Heart right ventricle (tissue), 16 donors: ENCODE results near the gene PTPRN. TPM values are rescaled to one million over a fixed set of nuclear protein-coding genes. Genes with fewer than 3 reads are reported as not detected.

Experiments used
- ATAC-seq, 8 donors: fragments of 200-7000 bp; cut with Tn5 transposase; one replicate each; pipeline ENCODE4 v1.9.1; 2020; ENCODE audit warnings: mild to moderate bottlenecking in 8 of 8, moderate library complexity in 8 of 8, moderate number of reproducible peaks in 1 of 8
- DNase-seq, 2 donors: peaks; one replicate each; pipeline ENCODE4 v3.0.0-alpha.2; 2020
- H3K27ac ChIP-seq, 10 donors: fragments of 200-600 bp; sonication (generic) in 2 of 10; one replicate each; pipeline versions ENCODE4 v1.5.0 to v1.8.0; 2020 to 2022; ENCODE audit warnings: mild to moderate bottlenecking in 3 of 10
- H3K27me3 ChIP-seq, 7 donors: fragments of 200-600 bp; one replicate each; pipeline ENCODE4 v1.8.0; 2021 to 2022; ENCODE audit warnings: mild to moderate bottlenecking in 2 of 7
- H3K36me3 ChIP-seq, 9 donors: fragments of 200-600 bp; sonication (generic) in 1 of 9; one replicate each; pipeline versions ENCODE4 v1.5.0 to v1.8.0; 2020 to 2022; ENCODE audit warnings: mild to moderate bottlenecking in 2 of 9
- H3K4me1 ChIP-seq, 9 donors: fragments of 200-600 bp; sonication (generic) in 1 of 9; one replicate each; pipeline versions ENCODE4 v1.5.0 to v1.8.0; 2020 to 2022; ENCODE audit warnings: mild to moderate bottlenecking in 4 of 9
- H3K4me3 ChIP-seq, 10 donors: fragments of 200-600 bp; sonication (generic) in 2 of 10; one replicate each; pipeline versions ENCODE4 v1.5.0 to v1.8.0; 2020 to 2022; ENCODE audit warnings: mild to moderate bottlenecking in 7 of 10, moderate library complexity in 2 of 10
- H3K9me3 ChIP-seq, 11 donors: fragments of 200-600 bp in 10 of 11; sonication (generic) in 2 of 11; one replicate each; pipeline versions ENCODE4 v1.5.0 to v1.8.0; 2013 to 2022; ENCODE audit warnings: mild to moderate bottlenecking in 2 of 11, control low read depth in 1 of 11, moderate library complexity in 1 of 11
- WGBS, 2 donors: extraction: QIAGEN DNeasy Blood & Tissue Kit; methylation state at CpG; one replicate each; pipeline ENCODE4 v1.1.7; 2013; ENCODE audit warnings: inconsistent platforms in 1 of 2; 5-methylcytosine and 5-hydroxymethylcytosine counted together
- intact Hi-C, 10 donors: fragments of 100-400 bp; cut with DNase I; formaldehyde crosslinking; loops; one replicate each; pipeline versions ENCODE4 v1.11.1 to v1.14.2; 2022
- polyA plus RNA-seq, 2 donors: library from polyadenylated mRNA; stranded (reverse); fragments of 200-250 nt; gene quantifications; one replicate each; pipeline ENCODE4 v1.2.3, GENCODE V29; 2013
- total RNA-seq, 10 donors: library from RNA; stranded (reverse); fragmentation: NEBNext Ultra II Directional in 3 of 10; extraction: Animal tissue kit (Norgen Biotek cat#: 25700) in 3 of 10; gene quantifications; one replicate each; pipeline versions ENCODE4 v1.2.1 to v1.2.4, GENCODE V29; 2021 to 2023
- TF ChIP-seq, protein P1 (sequence below), 9 donors: fragments of 200-600 bp; sonication (generic) in 2 of 9; IDR thresholded peaks; one replicate each; pipeline versions ENCODE4 v1.5.0 to v1.8.0; 2021 to 2022; ENCODE audit warnings: antibody characterized with exemption in 9 of 9, mild to moderate bottlenecking in 5 of 9, moderate library complexity in 1 of 9
- donor health status: Arrhythmogenic right ventricular cardiomyopathy.
- donor health status: ischemic (EF 13 %, LVEDD 7.1; RV severe dilation, severe dysfunction).
- donor health status: healthy with polysubstance abuse.
- donor health status: DM: no; HTN: yes; CAD: no.
- donor health status: DM: no; HTN: no; CAD: no.
- donor health status: ischemic (EF 25% LVEDD 6.9; RV normal size, moderate dysfunction).
- donor health status: ischemic (EF 25% LVEDD 5.7; RV mildly dilated, moderate dysfunction).
- donor health status: healthy.
- donor health status: DM: yes; HTN: yes; CAD: no.
- donor health status: Ischemic cardiomyopathy.
- donor health status: ischemic (EF 35%, LVEDD 5.7; RV mildly dilated, moderate dysfunction).
- donor health status: nonischemic (EF 11% LVEDD 7.7; RV severe dilation, severe dysfunction).
- donor health status: DM: yes; HTN: yes; CAD: no.
- donor health status: PGD.
- donor health status: ischemic (EF 29% LVEDD 5.4; RV normal size, mild dysfunction).
- donor health status: nonischemic (EF 23%, LVEDD 6.1; RV moderate dilation, normal function).

The PTPRN gene
- total and polyA plus RNA-seq, 12 donors = 0.09 to 0.51 (median 0.31) TPM; not detected in 5

DNA sequence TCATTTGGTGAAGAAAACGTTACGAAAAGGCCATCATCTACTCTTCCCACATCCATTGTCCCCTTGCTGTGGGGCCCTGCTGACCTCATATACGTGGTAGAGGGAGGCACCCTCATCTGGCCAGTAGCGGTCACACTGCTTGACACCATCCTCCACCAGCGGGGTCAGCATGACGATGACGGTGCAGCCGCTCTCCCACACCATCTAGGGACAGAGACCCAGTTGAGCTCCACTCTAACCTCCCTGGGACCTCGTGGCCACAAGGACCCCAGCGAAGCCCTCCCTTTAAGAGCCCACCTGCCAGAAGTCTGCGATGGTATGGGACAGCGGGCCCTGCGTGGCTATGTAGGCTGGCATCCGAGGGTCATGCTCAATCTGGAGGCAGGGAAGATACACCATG, 13.1 kb downstream of the PTPRN start:
- no peak overlapping the region for H3K4me3 ChIP-seq
- H3K27ac ChIP-seq = no peak overlapping the region
- WGBS, 2 donors = 81 to 85% methylated on average over 14 of the region's 14 CpGs
- H3K27me3 ChIP-seq = peaks cover 0 to 28% (median 11%) of the 10 kb centered on the region in 7 donors
- TF ChIP-seq, protein P1, sequence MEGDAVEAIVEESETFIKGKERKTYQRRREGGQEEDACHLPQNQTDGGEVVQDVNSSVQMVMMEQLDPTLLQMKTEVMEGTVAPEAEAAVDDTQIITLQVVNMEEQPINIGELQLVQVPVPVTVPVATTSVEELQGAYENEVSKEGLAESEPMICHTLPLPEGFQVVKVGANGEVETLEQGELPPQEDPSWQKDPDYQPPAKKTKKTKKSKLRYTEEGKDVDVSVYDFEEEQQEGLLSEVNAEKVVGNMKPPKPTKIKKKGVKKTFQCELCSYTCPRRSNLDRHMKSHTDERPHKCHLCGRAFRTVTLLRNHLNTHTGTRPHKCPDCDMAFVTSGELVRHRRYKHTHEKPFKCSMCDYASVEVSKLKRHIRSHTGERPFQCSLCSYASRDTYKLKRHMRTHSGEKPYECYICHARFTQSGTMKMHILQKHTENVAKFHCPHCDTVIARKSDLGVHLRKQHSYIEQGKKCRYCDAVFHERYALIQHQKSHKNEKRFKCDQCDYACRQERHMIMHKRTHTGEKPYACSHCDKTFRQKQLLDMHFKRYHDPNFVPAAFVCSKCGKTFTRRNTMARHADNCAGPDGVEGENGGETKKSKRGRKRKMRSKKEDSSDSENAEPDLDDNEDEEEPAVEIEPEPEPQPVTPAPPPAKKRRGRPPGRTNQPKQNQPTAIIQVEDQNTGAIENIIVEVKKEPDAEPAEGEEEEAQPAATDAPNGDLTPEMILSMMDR (IDR thresholded peaks at IDR 0.05) = no peak
- H3K9me3 ChIP-seq = no peaks in the 10 kb centered on the region
- ATAC-seq (no peak), DNase-seq (no peak)
- H3K4me1 ChIP-seq = peaks cover 3 to 21% (median 12%) of the 10 kb centered on the region in 9 donors
- intact Hi-C loops = loop anchor here in 6 of 10 donors (2.0 to 10.0 kb wide), 5 partner anchors 69 to 241 kb away; partner anchors contain the start of genes ANKZF1 (in 2 of the 6) and ATG9A (in 2 of the 6)
- H3K36me3 ChIP-seq = no peaks in the 10 kb centered on the region

DNA sequence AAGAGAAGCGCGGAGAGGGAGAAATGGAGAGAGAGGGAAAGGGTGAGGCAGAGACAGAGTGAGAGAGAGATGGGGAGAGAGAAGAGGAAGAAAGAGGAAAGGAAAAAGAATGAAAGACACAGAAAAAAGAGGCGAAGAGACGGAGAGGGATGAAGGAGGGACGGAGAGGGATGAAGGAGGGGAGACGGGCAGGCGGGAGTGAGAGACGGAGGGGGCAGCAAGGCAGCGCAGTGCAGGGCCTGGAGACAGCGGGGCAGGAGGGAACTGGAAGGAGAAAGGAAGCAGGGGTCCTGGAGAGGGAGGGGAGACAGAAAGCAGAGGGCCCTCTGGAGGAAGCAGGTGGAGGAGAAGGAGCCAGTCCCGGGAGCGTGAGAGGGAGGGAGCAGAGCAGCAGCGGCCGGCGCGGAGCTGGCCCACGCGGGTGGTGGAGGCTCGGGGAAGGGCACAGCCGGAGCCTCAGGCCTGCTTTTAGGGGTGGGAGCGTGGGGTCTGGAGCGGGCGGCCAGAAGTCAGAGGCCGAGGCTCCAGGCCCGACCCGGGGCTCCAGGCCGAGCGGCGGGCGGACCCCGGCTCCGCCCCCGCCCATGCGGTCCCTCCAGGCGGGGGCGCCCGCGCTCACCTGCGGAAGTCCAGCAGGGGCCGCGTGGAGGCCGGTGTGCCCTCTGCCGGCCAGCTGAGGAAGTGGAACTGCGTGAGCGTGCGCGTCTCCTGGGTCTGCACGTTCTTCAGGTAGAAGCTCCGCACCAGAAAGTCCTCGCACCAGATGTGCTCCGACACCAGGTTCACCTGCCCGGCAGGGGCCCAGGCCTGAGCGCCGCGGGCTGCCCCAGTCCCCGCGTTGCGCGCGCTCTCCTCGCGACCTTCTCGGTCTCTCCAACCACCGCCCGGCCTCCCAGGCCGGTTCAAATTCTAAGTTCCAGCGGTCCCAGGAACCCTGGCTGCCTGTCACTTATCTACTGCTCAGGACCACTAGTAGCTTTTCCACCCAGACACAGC, 14.5 kb downstream of the PTPRN start:
- peaks cover 3 to 24% (median 12%) of the 10 kb centered on the region in 9 donors for H3K4me1 ChIP-seq
- WGBS, 2 donors = 6 to 8% methylated on average over 59 to 67 of the region's 67 CpGs
- intact Hi-C loops = loop anchor here (1.0 to 10.0 kb wide), 16 partner anchors 15 to 240 kb away; partner anchors contain the start of genes NHEJ1 (in 4 of the 10), CNPPD1 (in 3 of the 10), DNAJB2 (in 3 of the 10) and RETREG2 (in 3 of the 10)
- TF ChIP-seq, protein P1 (IDR thresholded peaks at IDR 0.05) = peak; percentile 99 to 100 (median 99)
- ATAC-seq (peak; percentile 86 to 92 (median 89)), DNase-seq (peak; percentile 81 to 90)
- peak overlapping the region; percentile 8 to 90 (median 82) for H3K27ac ChIP-seq
- no peaks in the 10 kb centered on the region for H3K36me3 ChIP-seq
- H3K4me3 ChIP-seq = peak overlapping the region; percentile 43 to 67 (median 62)
- peaks cover 0 to 13% (median 8%) of the 10 kb centered on the region in 7 donors for H3K27me3 ChIP-seq
- H3K9me3 ChIP-seq = no peaks in the 10 kb centered on the region

DNA sequence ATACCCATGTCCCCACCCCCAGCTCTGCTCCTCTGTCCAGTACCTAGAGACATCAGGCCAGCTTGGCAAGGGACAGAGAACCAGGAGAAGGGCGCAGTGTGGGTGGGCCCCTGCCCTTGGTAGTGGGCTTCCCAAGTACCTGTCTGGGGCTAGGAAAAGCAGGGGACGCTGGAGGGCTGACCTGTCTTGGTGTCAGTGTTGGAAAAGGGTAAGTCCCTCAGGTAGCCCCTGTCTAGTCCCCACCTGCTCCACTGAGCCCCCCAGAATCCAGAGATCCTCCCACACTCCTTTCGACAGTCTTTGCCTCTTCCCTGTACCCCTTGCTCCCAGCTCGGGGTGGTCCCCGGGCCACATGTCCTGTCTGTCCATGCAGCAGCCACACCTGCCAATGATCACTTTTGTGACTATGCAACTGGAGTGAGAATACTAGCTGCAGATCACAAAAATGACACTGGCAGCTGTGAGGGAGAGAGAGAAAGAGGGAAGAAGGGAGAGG, 15.4 kb downstream of the PTPRN start:
- TF ChIP-seq, protein P1 (IDR thresholded peaks at IDR 0.05) = no peak
- DNase-seq (no peak), ATAC-seq (no peak)
- H3K9me3 ChIP-seq = no peaks in the 10 kb centered on the region
- intact Hi-C loops = loop anchor here in 8 of 10 donors (1.0 to 10.0 kb wide), 12 partner anchors 14 to 239 kb away; partner anchors contain the start of genes CNPPD1 (in 3 of the 8), RETREG2 (in 3 of the 8), DNAJB2 (in 2 of the 8) and NHEJ1 (in 2 of the 8)
- WGBS, 2 donors = 84 to 92% methylated on average over 5 of the region's 5 CpGs
- peak overlapping the region in 5 of 10 donors; percentile 70 to 90 (median 83) for H3K27ac ChIP-seq
- H3K4me3 ChIP-seq = peak overlapping the region in 1 of 10 donors; percentile 60
- H3K4me1 ChIP-seq = peaks cover 3 to 28% (median 12%) of the 10 kb centered on the region in 9 donors
- H3K27me3 ChIP-seq = peaks cover 0 to 5% (median 0%) of the 10 kb centered on the region in 7 donors
- H3K36me3 ChIP-seq = no peaks in the 10 kb centered on the region

DNA sequence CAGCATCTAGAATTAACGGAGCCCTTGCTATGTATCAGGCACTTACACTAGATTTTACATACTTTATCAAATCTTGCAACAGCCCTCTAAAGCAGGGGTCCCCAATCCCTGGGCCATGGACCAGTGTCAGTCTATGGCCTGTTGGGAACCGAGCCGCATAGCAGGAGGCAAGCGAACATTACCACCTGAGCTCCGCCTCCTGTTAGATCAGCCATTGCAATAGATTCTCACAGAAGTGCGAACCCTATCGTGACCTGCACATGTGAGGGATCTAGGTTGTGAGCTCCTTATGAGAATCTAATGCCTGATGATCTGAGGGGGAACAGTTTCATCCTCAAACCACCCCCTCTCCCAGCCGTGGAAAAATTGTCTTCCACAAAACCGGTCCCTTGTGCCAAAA, 16.6 kb downstream of the PTPRN start:
- ATAC-seq (no peak), DNase-seq (no peak)
- Histone ChIP-seq H3K9me3 (no peaks in the 10 kb centered on the region), H3K27ac (no peak overlapping the region), H3K36me3 (no peaks in the 10 kb centered on the region), H3K27me3 (peaks cover 0 to 4% (median 0%) of the 10 kb centered on the region in 7 donors), H3K4me1 (peaks cover 3 to 26% (median 12%) of the 10 kb centered on the region in 9 donors), H3K4me3 (no peak overlapping the region)
- WGBS, 2 donors = 91 to 92% methylated on average over 9 of the region's 9 CpGs
- intact Hi-C loops = loop anchor here in 6 of 10 donors (5.0 to 10.0 kb wide), 3 partner anchors 68 to 238 kb away; partner anchors contain the start of genes CNPPD1 (in 3 of the 6), RETREG2 (in 3 of the 6), ANKZF1 (in 1 of the 6) and ATG9A (in 1 of the 6)
- TF ChIP-seq, protein P1 (IDR thresholded peaks at IDR 0.05) = no peak
